Muscle of arm (tissue), 14 donors: ENCODE measurements around the gene RC3H2. TPM values are rescaled to one million over a fixed set of nuclear protein-coding genes. Genes with fewer than 3 reads are reported as not detected.

Source experiments
- DNase-seq: peaks from one replicate; pipeline ENCODE4 v3.0.0-alpha.2; 2013
- long read RNA-seq, 11 donors: transcript quantifications; one replicate each; lab custom pipeline, GENCODE V29; 2026
- polyA plus RNA-seq, 12 donors: library from polyadenylated mRNA; unstranded; fragments of 120-200 nt; gene quantifications; one replicate each; pipeline ENCODE4 v1.2.1, GENCODE V29; 2013; ENCODE audit not compliant: insufficient read length in 12 of 12

The RC3H2 gene, protein sequence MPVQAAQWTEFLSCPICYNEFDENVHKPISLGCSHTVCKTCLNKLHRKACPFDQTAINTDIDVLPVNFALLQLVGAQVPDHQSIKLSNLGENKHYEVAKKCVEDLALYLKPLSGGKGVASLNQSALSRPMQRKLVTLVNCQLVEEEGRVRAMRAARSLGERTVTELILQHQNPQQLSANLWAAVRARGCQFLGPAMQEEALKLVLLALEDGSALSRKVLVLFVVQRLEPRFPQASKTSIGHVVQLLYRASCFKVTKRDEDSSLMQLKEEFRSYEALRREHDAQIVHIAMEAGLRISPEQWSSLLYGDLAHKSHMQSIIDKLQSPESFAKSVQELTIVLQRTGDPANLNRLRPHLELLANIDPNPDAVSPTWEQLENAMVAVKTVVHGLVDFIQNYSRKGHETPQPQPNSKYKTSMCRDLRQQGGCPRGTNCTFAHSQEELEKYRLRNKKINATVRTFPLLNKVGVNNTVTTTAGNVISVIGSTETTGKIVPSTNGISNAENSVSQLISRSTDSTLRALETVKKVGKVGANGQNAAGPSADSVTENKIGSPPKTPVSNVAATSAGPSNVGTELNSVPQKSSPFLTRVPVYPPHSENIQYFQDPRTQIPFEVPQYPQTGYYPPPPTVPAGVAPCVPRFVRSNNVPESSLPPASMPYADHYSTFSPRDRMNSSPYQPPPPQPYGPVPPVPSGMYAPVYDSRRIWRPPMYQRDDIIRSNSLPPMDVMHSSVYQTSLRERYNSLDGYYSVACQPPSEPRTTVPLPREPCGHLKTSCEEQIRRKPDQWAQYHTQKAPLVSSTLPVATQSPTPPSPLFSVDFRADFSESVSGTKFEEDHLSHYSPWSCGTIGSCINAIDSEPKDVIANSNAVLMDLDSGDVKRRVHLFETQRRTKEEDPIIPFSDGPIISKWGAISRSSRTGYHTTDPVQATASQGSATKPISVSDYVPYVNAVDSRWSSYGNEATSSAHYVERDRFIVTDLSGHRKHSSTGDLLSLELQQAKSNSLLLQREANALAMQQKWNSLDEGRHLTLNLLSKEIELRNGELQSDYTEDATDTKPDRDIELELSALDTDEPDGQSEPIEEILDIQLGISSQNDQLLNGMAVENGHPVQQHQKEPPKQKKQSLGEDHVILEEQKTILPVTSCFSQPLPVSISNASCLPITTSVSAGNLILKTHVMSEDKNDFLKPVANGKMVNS
- 10 to 100 TPM in 11 of 12 donors, not detected in 1; 30.4 to 42.4 (median 32.0) TPM for polyA plus RNA-seq
- long read RNA-seq, donor 1, partial matches to known transcripts, result 0 of 1 reads
- long read RNA-seq, donor 1, other reads (novel, unspliced or antisense), result 0 of 1 reads
- long read RNA-seq, donor 2, result 0 reads
- long read RNA-seq, donor 3, partial matches to known transcripts, result 0 of 1 reads
- long read RNA-seq, donor 3, other reads (novel, unspliced or antisense), result 0 of 1 reads
- long read RNA-seq, donor 4, result 0 reads
- long read RNA-seq, donor 5, result 0 reads
- long read RNA-seq, donor 6, result 0 reads
- long read RNA-seq, donor 7, partial matches to known transcripts, result 0 of 3 reads
- long read RNA-seq, donor 7, other reads (novel, unspliced or antisense), result 0 of 3 reads
- long read RNA-seq, donor 8, result 0 reads
- long read RNA-seq, donor 9, partial matches to known transcripts, result 0 of 1 reads
- long read RNA-seq, donor 9, other reads (novel, unspliced or antisense), result 0 of 1 reads
- long read RNA-seq, donor 10, partial matches to known transcripts, result 0 of 3 reads
- long read RNA-seq, donor 10, other reads (novel, unspliced or antisense), result 0 of 3 reads
- long read RNA-seq, donor 11, result 0 reads

DNA sequence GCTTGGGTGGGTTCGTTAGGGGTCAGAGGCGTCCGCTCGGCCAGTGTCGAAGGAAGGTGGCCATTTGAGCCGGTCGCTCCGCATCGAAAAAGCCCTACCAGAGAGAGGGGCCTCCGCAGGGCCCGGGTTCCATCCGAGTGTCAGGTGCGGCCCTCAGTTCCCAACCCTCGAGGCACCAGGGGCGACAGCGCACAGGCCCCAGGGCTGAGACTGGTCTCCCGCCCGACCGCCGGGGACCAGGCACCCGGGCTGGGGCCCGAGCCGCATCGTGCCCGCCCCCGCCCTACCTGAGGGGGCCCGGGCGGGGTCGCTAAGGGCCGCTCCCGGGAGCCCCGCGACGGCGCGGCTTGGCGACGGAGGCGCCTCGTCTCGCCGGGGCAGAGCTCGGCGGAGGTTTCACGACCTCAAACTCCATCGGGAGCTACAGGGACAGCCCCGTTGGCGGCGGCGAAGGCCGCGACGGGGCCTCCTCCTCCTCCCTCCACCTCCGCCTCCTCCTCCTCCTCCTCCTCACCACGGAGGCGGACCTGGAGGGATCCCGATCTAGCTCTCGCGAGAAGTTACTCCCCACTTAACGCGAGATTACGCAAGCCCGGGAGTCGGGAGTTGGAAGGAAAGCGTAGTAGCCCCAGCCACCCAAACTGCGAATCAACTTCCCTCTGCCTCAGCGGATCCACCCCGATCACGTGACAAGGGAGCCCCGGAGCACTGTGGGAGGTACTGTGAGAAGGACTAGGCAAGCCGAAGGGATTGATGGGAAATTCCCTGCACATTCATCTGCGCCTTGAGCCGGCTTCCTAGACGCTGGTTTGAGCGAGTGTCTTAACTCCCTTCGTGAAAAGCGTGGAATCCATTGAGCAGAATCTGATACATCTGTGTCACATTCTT is at the start of gene RC3H2:
TSS of gene RC3H2 (minus strand) at position 537 of the 888 bp plus-strand sequence. CDS start 7,850 bp downstream, outside the sequence.
- peak; percentile 100 for DNase-seq

DNA sequence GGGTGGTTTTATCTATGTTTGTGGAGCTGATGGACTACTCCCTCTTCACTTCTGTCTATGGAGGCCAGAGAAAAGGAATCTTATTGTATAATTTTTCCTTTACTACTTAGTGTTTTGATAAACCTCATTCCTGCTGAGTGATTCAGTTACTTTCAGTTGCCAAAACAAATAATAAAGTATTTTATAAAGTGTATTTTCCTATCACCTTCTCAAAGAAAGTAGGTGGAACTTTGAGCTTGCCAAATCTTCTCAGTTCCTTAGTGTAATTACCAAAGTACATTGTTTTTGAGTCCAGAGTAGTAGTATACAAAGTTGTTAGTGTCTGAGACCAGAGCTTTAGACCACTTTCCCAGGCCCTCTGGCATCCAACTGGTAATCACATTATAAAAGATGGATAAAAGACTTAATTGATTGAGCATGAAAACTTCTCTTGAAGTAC is 49.1 kb upstream of the RC3H2 start:
- no peak for DNase-seq

DNA sequence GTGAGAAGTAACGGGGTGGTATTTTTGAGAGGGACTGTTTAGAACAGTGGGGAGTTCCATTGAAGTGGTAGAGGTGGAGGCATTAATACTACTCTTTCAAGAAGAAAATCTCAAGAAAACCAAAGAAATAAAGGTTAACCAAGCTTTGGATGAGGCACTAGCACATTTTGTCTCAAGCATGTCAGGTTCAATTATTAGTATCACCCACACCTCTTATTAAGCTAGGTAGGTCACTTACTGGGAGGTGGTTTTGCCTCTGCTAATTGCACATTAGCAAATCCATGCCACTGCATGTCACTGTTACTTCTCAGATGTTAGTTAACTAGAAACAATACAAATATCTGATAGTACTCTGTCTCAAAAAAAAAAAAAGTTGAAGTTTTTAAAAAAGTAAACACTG is 45.9 kb upstream of the RC3H2 start:
- no peak for DNase-seq

DNA sequence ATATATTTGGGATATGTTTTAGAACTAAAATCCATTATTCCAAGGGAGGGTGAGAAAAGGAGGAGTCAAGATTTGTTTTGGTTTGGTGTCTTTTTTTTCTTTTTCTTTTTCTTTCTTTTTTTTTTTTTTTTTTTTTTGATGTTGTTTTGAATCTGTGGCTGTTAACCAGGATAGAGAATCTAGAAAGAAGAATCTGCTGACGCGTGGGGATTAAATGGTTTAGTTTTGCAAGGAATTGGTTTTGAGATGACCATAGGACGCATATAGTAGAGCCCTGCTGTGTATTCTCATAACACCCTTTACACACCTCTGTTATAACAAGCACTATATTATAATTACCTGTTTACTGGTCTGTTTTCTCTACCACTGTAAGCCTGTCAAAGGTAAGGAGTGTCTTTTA is 45.1 kb upstream of the RC3H2 start:
- DNase-seq, result no peak

DNA sequence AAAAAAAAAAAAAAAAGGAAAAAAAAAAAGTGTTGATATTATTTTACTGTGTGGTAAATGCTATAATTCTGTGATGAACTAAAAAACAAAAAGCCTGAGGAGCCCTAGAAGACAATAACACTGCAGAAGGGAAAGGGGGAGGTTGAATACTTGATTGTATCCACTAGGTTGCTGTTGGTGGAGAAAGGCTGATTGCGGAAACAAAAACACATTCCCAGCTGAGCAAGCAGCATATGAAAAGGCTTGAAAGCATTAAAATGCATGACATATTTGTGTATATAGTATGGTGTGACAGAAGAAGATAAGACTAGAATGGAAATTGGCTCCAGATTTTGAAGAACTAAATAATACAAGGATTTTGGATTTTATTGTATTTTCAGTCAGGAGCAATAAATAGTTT is 44.5 kb upstream of the RC3H2 start:
- no peak for DNase-seq

DNA sequence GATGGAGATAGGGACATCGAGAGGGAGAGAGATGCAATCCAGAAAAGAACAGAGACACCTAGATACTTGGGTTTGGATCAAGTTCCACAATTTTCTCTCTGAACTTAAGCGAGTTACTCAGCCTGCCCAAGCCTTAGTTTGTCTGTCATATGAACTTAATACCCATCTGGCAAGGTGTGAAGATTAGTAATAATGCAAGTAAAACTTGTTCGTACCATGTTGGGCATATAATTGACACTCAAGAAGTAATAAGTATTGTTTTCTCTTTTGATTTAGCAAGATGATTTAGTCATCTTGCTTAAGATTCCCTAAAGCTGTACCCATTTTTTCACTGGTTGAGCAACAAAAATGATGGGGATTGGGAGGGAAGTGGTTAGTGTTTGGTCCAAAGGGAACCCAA is 43.2 kb upstream of the RC3H2 start:
- no peak for DNase-seq

DNA sequence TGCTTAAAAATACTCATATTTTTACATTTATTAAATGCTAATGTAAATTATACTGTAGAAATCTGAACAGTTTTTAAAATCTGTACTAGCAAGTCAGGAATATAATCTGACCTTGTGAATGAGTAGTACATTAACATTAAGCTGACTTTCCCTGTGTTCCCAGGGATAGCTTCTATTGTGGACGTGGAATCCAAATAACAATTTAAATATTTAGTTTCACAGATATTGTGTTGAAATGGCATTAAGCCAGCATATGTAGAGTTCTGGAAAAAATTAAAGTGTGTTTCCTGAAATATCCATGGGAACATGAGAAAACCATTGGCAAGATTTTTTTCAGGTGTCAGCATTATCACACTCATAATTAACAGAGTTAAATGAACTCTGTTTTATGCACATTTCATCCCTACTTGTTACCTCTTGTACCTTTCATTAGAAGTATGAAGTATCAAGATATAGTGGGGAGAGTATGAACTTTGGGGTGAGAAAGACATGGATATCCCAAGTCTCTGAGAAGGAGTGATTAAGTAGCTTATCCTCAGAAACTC is 41.4 kb upstream of the RC3H2 start:
- no peak for DNase-seq

DNA sequence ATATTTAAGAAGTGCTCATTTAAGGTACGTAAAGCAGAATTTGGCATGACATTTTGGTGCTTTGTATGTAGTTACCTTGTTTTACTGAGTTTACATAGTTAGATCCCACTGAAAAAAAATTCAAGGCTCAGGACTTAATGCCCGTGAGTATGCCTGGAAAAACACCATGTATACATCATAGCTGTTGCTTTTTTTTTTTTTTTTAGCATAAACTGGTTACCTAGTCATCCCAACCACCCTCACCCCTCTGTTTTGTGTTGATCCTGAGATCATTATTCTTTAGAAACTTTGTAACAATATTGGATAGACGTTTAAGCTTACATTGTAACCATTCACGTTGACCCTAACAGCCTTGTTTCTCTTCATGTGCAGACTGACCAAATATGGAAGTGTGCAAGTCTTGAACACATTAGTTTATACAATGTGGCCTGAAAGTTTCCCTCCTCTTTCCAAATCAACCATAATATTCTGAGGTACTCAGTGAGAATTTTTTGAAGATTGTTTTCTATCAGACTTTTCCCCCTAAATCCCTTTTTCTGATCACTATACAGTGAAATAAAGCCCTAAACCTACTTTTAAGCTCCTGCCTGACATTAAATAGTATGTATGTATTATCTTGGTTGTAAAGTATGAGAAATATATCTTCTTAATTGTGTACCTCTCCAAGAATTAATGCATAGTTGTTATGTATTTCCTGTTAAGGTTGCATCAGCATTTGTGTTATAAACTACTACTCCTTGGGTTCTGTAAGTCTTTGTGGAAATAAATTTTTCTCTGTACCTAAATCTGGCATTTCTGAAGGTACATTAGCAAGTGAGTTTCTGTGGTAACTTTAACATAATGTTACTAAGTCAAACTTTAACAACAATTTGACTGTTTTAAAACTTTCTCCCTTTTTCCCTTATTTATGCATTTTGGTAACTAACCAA is 40.1 kb upstream of the RC3H2 start:
- no peak for DNase-seq

DNA sequence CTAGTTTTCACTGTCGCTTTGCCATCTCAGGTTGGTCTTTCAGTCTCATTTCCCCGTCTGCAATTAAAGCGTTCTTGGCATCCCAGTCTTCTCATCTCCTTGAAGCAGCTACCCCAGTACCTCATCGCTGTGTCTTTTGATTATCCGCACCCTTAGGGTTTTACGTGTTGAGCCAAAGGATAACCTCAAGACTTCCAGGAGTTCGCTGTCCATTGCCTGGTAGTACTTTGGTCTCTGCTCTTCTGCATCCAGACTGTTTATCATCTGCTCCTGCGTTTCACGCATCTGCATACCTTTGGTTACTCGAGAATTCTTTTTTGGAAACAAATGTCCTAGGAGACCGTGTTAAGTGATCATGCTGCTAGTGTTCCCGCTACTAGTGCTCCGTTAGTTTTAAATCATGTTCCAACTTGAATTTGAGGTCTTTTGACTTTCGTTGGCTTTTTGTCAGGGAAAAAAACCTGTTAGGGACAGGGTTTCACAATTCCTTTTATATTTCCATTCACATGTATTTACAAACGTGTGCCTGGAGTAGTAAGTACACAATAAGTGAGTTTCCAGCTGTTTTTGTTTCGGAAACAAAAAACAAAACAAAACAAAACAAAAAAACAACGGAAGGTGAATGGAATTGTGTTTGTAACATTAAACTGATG is 36.5 kb upstream of the RC3H2 start:
- peak; percentile 34 for DNase-seq

DNA sequence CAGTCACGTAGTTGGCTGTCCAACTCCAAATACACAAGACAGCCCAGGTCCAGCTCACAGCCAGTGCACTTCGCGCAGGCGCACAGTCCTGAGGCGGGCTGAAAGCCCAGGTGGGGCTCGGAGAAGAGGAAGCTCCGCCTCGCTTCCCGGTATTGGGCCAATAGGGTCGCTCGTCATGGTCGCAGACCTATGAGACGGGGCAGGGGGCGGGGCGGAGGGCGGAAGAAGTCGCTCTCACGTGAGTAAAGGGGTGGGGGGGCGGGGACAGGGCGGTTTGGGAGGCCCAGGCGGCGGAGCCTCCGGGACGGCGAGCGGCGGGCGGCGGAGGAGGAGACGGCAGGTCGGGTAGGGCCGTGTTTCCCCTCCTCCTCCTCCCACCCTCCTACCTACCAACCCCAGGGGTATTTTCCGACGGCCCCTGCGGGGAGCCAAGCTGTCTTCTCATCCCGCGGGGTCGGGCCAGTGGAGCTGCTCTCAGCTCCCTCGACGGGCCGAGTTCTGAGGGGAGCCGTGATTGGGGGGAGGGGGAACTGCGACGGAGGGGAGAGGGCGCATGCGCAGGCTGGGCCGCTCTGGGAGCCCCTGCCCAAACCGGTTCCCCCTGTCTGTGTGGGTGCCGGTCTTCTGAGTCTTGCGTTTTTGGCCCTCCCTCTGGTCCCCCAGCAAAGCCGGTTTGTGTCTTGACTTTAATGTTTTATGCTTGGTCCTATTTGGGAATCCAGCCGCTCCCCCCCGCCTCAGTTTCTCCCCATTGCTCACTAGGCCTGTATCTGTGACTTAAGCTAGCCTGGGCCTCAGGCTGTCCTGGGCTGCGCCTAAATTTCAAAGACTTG is 35.8 kb upstream of the RC3H2 start, which contains the start of gene RABGAP1:
TSS of gene RABGAP1 (plus strand) at position 272 of the 833 bp plus-strand sequence. CDS start 16,040 bp downstream, outside the sequence.
- peak; percentile 98 for DNase-seq

DNA sequence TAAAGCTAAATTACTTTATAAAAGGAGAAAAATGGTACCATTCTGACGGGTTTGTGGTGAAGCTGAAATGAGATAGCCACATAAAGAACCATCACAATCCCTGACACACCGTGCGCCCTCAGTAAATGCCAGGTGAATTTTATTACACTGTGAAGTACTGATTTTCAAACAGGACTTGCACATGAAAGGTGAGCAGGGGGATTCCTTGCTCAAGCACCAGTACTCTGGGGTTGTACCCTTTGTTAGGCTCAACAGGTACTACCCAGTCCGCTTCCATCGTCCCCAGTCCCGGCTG is 35.2 kb upstream of the RC3H2 start:
- no peak for DNase-seq

DNA sequence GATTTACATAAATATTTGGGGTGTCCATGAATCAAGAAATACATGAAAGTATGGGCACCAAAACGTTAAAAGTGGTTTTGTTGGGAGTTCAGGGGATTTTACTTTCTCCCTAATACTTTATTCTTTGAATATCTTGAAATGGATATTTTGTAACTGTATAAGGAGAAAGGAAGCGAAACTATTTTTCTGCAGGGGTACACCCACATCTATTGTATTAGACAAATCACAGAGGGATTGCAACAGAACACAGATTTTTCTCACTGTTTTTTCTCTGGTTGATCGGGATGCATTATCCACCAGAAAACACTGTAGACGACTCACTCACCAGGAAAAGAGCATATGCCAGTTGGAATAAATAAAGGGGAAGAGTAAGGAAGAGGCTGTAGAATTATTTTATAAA is 34.4 kb upstream of the RC3H2 start:
- DNase-seq, result no peak

DNA sequence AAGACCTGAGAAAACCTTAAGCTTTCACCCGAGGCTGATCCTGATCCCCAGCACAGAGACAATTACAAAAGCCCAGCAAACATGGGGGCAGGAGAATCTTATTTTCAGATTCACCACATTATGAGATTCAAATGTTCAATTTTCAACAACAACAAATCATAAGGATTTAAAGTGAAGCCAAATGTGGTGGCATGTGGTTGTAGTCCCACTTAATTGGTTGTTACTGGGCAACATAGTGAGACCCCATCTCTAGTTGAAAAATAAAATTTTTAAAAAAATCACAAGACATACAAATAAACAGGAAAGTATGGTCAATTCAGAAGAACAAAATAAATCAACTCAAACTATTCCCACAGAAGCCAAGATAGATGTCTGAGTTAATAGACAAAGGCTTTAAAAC is 31.7 kb upstream of the RC3H2 start:
- no peak for DNase-seq

DNA sequence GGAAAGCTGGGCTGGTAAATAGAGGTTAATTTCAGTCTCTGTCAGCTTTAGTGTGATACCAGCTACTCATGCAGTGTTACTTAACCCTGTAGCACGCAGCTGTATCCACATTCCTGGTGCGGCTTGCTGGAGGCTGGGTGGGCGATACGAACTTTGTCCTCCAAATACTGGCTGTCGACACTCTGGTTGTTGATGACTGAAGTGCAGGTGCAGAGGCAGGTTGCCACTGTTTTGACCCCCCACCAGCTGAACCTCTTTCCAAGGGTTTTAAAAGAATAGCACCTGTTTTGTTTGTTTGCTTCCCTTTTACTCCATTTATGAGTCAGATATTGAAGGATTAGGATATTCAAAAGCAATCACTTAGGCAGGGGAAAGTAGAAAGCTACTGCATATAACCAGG is 31.3 kb upstream of the RC3H2 start:
- DNase-seq, result no peak

DNA sequence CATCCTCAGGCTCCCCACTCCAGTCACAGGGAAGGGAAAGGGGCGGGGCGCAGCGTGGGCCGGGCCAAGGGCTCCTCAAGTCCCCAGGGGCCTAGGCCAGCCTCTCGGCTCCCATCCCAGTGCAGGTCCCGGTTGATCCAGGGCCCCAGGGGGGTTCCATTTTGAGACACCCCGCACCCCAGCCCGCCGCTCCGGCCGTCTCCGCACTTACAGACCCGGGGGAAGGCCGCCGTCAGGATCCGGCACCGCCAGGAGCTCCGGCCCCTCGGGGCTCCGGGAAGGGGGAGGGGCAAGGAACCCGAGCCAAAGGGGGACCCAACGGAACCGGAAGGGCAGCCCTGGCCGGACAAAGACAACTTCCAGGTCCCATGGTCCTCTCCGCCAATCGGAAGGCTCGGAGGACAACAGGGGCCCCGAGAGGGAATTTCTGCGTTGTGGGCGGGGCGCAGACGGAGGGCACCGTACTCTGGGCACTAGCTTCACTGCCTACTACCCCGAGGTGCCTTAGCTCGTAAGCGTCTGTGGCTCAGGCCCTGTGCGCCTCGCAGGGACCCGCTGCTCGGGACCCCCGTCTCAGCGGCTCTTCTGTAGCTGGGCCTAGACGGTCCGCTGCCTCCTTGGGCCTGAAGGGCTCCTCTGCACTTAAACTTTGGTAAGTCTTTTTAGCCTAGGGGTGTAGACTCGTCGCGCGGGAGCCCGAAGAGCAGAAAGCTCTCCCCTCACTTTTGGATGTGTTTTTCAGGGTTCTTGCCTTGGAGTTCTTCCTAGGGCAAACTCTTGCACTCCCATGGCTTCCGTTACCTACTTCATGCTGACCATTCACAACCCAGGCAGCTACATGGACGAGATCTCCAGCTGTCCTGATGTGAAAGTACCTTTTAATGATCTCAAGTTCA is 26.3 kb upstream of the RC3H2 start, which contains the start of gene ZBTB26:
TSS of gene ZBTB26 (minus strand) at position 287 of the 896 bp plus-strand sequence. CDS start 11,578 bp downstream, outside the sequence.
- DNase-seq, result peak; percentile 93
